SW480 (cell line): ENCODE data around the gene GLMP.
A peak's percentile ranks its signal among the peaks of the same experiment; 100 is the strongest.
"Not testable (repeated sequence)": the region's sequence is repeated elsewhere in the genome, so short reads cannot be mapped to it uniquely, and the experiment has no call there.

Source experiments
- DNase-seq: peaks from one replicate; pipeline ENCODE4 v3.0.0-alpha.2; 2016; ENCODE audit warnings: low spot score

The GLMP gene, protein sequence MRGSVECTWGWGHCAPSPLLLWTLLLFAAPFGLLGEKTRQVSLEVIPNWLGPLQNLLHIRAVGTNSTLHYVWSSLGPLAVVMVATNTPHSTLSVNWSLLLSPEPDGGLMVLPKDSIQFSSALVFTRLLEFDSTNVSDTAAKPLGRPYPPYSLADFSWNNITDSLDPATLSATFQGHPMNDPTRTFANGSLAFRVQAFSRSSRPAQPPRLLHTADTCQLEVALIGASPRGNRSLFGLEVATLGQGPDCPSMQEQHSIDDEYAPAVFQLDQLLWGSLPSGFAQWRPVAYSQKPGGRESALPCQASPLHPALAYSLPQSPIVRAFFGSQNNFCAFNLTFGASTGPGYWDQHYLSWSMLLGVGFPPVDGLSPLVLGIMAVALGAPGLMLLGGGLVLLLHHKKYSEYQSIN

GRCh38 chr1:156295391-156295947 is at the start of gene GLMP:
Gene GLMP, minus strand, starts transcription at chr1:156295679. Its CDS starts 34 bp downstream, at chr1:156295645.
- peak; percentile 41 for DNase-seq

DNA sequence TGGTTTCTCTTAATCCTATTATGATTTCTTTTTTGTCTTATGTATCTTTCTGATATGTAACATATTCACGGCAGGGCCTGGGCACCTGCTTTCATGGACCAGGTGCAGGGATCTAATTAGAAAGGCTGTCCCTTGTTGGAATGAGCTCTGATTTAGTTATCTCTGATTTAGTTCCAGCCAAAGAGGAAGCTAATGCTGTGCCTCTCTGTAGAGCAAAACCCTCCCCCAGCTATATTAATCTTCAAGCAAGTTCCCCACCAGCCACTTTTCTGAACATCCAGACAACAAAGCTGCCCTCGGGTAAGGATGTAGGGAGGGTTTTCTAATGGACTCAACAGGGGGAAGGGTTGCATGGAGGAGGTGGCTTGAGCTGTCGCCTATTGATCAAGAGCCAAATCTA is 48.9 kb upstream of the GLMP start:
- no peak for DNase-seq

- DNase-seq: no peak
Measured at GRCh38 chr1:156342166-156342955, 46.9 kb upstream of the GLMP start.

GRCh38 chr1:156338180-156338976 is 42.9 kb upstream of the GLMP start, which contains the start of the genes CCT3 and TSACC:
Gene CCT3, minus strand, starts transcription at chr1:156338292. Its CDS starts 108 bp downstream, at chr1:156338184.
Gene TSACC, plus strand, starts transcription at chr1:156338526. Its CDS starts 1,232 bp downstream, at chr1:156339758.
- peak; percentile 99 for DNase-seq

DNA sequence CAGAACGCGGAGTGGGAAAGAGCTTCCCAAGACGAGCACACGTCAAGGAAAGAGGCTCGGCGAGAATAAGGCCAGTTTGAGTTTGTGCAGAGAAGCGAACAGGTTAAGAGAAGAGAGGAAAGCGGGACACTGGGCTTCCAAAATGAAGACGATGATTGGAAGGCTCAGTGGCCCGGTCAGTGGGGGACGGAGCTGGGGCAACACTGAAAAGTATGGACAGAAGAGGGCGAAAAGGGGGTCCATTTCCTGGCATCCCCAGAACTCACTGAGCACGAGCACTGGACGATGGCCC is 42.4 kb upstream of the GLMP start:
- DNase-seq: no peak

DNA sequence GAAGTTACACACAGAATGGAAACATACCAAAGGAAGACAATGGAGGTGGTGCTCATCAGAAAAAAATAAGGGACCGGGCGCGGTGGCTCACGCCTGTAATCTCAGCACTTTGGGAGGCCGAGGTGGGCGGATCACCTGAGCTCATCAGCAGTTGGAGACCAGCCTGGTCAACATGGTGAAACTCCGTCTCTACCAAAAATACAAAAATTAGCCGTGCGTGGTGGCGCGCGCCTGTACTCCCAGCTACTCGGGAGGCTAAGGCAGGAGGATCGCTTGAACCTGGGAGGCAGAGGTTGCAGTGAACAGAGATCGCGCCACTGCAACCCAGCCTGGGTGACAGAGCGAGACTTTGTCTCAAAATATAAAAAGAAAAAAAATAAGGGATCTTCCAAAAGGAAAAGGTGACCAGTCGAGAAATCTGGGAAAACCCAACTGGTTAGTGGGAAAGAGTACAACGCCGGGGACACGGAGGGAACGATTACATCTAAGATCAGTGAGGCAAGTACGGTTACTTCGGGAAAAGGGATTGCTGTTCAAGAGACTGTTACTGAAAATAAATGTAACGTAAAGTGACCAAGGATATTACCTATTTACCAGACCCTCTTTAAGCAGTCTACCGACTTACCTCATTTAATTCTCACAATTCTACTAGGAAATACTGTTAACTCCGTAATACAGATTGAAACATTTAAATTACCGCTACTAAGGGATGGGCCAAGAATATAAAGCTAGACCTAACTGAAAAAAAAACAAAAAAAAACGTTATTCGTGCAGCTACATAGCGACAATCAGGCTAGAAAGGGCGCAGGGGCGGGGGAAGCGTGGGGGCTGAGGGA is 41.8 kb upstream of the GLMP start:
- no peak for DNase-seq

DNA sequence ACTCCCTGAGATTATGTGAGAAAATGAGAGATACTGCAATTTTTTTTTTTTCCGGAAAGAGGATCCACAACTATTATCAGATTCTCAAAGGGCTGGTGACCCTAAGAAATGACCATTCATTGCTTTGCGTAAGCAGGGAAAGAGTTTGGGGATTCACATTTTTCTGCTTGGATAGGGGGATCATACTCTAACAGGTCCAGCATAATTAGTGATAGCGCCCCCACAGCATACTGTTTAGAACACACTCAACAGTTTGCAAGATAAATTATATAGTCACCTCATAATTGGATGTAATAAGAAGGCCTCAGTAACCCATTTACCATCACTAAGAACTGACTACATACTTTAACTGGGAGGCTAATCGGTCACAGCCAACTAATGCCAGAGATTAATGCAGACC is 40.8 kb upstream of the GLMP start:
- no peak for DNase-seq

DNA sequence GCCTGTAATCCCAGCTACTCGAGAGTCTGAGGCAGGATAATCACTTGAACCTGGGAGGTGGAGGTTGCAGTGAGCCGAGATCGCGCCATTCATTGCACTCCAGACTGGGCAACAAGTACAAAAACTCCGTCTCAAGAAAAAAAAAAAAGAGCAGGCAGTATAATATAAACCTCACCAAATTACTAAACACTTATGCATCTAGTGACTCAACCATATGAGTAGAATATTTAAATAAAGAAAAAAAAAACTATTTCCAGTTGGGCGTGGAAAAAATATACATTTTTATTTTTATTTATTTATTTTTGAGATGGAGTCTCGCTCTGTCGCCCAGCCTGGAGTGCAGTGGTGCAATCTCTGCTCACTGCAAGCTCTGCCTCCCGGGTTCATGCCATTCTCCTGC is 27.7 kb upstream of the GLMP start:
- not testable (repeated sequence) for DNase-seq

DNA sequence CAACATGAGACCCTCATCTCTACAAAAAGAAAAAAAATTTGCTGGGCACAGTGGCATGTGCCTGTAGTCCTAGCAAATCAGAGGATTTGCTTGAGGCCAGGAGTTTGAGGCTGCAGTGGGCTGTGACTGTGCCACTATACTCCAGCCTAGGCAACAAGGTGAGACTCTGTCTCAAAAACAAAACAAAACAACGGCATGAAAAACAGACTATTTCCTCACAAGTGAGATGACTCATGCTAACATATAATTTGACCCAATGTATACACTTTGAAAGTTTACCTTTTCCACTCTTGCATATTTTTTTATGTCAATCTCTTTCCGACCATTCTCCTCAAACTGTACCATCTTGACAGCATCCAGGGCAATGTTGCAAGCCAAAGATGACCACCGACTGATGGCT is 25.1 kb upstream of the GLMP start:
- DNase-seq: no peak

- peak; percentile 46 for DNase-seq
Measured at GRCh38 chr1:156319664-156320063, 24.2 kb upstream of the GLMP start.

- DNase-seq: no peak
Measured at GRCh38 chr1:156316909-156317308, 21.4 kb upstream of the GLMP start.

DNA sequence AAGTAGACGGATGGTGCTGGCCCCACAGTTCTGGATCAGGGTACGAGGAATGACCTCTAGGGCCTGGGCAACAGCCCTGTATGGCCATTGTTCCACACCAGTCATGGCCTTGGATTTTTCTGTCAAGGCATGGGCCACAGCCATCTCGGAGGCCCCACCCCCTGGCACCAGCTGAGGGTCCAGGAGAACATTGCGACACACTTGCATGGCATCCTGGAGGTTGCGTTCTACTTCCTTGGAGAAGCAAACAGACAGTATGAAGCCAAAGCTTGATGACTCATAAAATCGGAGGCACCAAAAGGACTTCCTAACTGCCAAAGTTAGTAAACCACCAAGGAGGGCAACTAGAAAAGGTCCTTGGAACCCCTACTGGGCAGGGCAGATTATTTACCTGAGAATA is 15.5 kb upstream of the GLMP start:
- no peak for DNase-seq

- DNase-seq: no peak
Measured at GRCh38 chr1:156308078-156308477, 12.6 kb upstream of the GLMP start.

GRCh38 chr1:156305215-156305614 is 9.7 kb upstream of the GLMP start:
- DNase-seq: no peak

- DNase-seq: no peak
Measured at GRCh38 chr1:156303241-156303640, 7.8 kb upstream of the GLMP start.

DNA sequence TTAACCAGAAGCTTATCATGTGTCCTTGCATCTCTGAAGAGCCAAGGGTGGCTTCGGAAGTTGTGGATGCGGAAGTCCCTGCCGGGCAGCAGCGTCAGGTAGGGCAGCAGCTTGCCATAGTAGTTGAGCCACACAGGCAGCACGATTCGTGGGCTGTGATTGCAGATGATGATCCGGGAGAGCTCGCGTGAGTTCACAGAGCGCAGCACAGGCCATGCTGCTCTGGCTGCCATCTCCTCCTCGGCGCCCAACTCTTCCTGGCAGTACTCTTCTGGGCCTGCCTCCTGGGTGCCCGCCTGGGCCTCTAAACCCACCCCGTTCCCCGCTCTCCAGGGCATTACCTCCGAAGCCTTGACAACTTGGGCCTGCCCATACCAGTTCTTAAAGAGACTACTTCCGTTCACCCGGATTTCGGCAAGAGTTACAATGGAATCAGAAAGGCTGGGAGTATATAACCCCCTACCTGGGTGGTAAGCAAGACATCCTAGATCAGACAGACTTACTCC is 3.4 kb upstream of the GLMP start, which contains the start of gene VHLL:
VHLL (minus strand) TSS at position 456 of the 506 bp plus-strand sequence; CDS start at position 338, 118 bp downstream.
- DNase-seq: no peak

- DNase-seq: no peak
Measured at GRCh38 chr1:156293895-156294294, 1.6 kb downstream of the GLMP start.

DNA sequence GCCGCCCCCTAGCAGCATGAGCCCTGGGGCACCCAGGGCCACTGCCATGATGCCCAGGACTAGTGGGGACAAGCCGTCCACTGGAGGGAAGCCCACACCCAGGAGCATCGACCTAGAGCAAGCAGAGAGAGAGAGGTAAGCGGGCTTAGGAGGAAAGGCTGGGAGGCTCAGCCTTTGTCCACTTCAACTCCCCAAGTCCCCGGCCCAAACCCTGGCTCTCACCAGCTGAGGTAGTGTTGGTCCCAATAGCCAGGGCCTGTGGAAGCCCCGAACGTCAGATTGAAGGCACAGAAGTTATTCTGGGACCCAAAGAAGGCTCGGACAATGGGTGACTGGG is 2.4 kb downstream of the GLMP start:
- DNase-seq: no peak

GRCh38 chr1:156291226-156292061 is 4.0 kb downstream of the GLMP start:
- peak; percentile 81 for DNase-seq

DNA sequence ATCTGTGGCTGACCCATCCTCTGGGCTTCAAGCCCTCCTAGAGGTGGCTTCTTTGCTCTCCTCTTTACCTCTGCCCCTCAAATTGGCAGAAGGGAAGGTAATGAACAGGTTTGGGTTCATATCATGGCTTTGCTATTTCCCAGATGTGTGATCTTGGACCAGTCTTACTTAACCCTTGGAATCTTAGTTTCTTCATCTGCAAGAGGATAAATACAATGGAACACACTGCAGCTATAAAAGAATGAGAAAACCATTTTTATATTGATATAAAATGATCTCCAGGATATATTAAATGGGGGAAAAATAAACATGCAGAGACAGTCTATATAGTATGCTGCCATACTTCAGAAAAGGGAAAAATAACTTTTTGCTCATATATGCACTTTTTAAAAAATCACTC is 5.6 kb downstream of the GLMP start:
- no peak for DNase-seq
